GM23248 (cell line): Measurements from ENCODE around the gene ZDHHC16.

ENCODE experiments used
- EZH2 ChIP-seq: fragments of 200-600 bp; sonication (generic); IDR thresholded peaks from 2 replicates; pipeline ENCODE4 v1.6.1; 2018; ENCODE audit warnings: antibody characterized with exemption, mild to moderate bottlenecking; ENCODE audit not compliant: insufficient read depth, poor library complexity, severe bottlenecking
- EZH2phosphoT487 ChIP-seq: fragments of 200-600 bp; sonication (generic); IDR thresholded peaks from 2 replicates; pipeline ENCODE4 v1.6.1; 2018; ENCODE audit warnings: antibody characterized with exemption, moderate library complexity, mild to moderate bottlenecking, low read depth; ENCODE audit not compliant: insufficient read depth

DNA sequence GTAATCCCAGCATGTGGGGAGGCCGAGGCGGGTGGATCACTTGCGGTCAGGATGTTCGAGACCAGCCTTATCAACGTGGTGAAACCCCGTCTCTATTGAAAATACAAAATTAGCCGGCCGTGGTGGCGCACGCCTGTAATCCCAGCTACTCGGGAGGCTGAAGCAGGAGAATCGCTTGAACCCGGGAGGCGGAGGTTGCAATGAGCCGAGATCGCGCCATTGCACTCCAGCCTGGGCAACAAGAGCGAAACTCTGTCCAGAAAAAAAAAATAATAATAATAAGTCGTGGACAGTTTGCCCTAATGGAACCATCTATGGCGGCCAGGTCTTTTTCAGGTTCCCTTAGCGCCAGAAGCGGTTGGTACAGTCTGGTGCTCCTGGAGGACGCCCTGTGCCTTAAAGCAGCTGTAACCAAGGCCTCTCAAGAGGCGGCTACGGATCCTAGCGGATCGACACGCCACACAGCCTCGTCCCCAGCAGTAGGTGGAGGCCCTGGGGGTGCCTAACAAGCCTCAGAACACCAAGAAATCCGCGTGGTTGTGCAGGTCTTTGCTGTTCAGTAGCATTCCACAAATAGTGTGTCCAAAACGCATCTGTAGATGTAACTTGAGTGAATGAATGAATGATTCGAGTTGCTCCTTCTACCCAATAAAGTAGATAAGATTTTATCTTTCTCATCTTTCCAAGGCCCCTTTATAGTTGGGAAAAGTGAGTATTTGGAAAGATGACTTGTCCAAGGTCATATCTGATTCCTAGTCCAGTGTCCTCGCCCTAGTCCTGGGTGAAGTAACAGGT is 19.0 kb upstream of the ZDHHC16 start:
- no peak for TF ChIP-seq EZH2
- no peak for TF ChIP-seq EZH2phosphoT487
